ENCODE measurements around the gene SULT1E1.

SULT1E1 gene

GRCh38 chr4:69860521-69861298, 765 bp upstream of the SULT1E1 start:
- DNase-seq: no peak

GRCh38 chr4:69859140-69859685, 732 bp downstream of the SULT1E1 start:
- no peaks in the 10 kb centered on the region for H3K36me3 Mint-ChIP-seq
- no peak overlapping the region for H3K4me3 Mint-ChIP-seq
- H3K27ac Mint-ChIP-seq: no peak overlapping the region
- no peaks in the 10 kb centered on the region for H3K27me3 Mint-ChIP-seq
- no peaks in the 10 kb centered on the region for H3K4me1 Mint-ChIP-seq
- ATAC-seq (replicated peaks) (no peak), DNase-seq (no peak)
- H3K9me3 Mint-ChIP-seq: no peaks in the 10 kb centered on the region

More at GRCh38 chr4:69860521-69861298, 765 bp upstream of the SULT1E1 start:
- Mint-ChIP-seq H3K4me1 (no peaks in the 10 kb centered on the region), H3K27ac (no peak overlapping the region), H3K36me3 (no peaks in the 10 kb centered on the region), H3K27me3 (no peaks in the 10 kb centered on the region), H3K9me3 (no peaks in the 10 kb centered on the region), H3K4me3 (no peak overlapping the region)
- no peak for ATAC-seq (replicated peaks)

GRCh38 chr4:69858690-69859089, 1.3 kb downstream of the SULT1E1 start:
- no peaks in the 10 kb centered on the region for H3K9me3 Mint-ChIP-seq
- H3K27me3 Mint-ChIP-seq: no peaks in the 10 kb centered on the region
- H3K4me1 Mint-ChIP-seq: no peaks in the 10 kb centered on the region
- ATAC-seq (replicated peaks): no peak
- no peak overlapping the region for H3K4me3 Mint-ChIP-seq
- DNase-seq: no peak
- H3K36me3 Mint-ChIP-seq: no peaks in the 10 kb centered on the region
- H3K27ac Mint-ChIP-seq: no peak overlapping the region

GRCh38 chr4:69855822-69856221, 4.1 kb downstream of the SULT1E1 start:
- Mint-ChIP-seq H3K36me3 (no peaks in the 10 kb centered on the region), H3K4me1 (no peaks in the 10 kb centered on the region), H3K27ac (no peak overlapping the region), H3K4me3 (no peak overlapping the region), H3K27me3 (peaks cover 0 to 6% of the 10 kb centered on the region in 2 donors), H3K9me3 (peaks cover 0 to 3% of the 10 kb centered on the region in 2 donors)
- ATAC-seq (replicated peaks) (no peak), DNase-seq (no peak)

GRCh38 chr4:69849969-69850368, 10.0 kb downstream of the SULT1E1 start:
- no peak for DNase-seq
- H3K36me3 Mint-ChIP-seq: no peaks in the 10 kb centered on the region
- H3K27ac Mint-ChIP-seq: no peak overlapping the region
- H3K4me1 Mint-ChIP-seq: no peaks in the 10 kb centered on the region
- H3K27me3 Mint-ChIP-seq: peaks cover 0 to 6% of the 10 kb centered on the region in 2 donors
- H3K9me3 Mint-ChIP-seq: peaks cover 0 to 3% of the 10 kb centered on the region in 2 donors
- H3K4me3 Mint-ChIP-seq: no peak overlapping the region
- no peak for ATAC-seq (replicated peaks)

GRCh38 chr4:69849297-69849696, 10.6 kb downstream of the SULT1E1 start:
- H3K4me1 Mint-ChIP-seq: no peaks in the 10 kb centered on the region
- no peak for DNase-seq

GRCh38 chr4:69848028-69848427, 11.9 kb downstream of the SULT1E1 start:
- DNase-seq (no peak), ATAC-seq (replicated peaks) (no peak)
- Mint-ChIP-seq H3K27me3 (peaks cover 0 to 6% of the 10 kb centered on the region in 2 donors), H3K36me3 (no peaks in the 10 kb centered on the region), H3K4me1 (no peaks in the 10 kb centered on the region), H3K27ac (no peak overlapping the region), H3K9me3 (peaks cover 0 to 3% of the 10 kb centered on the region in 2 donors), H3K4me3 (no peak overlapping the region)

More at GRCh38 chr4:69849297-69849696, 10.6 kb downstream of the SULT1E1 start:
- peaks cover 0 to 6% of the 10 kb centered on the region in 2 donors for H3K27me3 Mint-ChIP-seq
- H3K27ac Mint-ChIP-seq: no peak overlapping the region
- no peaks in the 10 kb centered on the region for H3K36me3 Mint-ChIP-seq
- peaks cover 0 to 3% of the 10 kb centered on the region in 2 donors for H3K9me3 Mint-ChIP-seq
- no peak overlapping the region for H3K4me3 Mint-ChIP-seq
- no peak for ATAC-seq (replicated peaks)

- DNase-seq: no peak
- no peaks in the 10 kb centered on the region for H3K36me3 Mint-ChIP-seq
- no peaks in the 10 kb centered on the region for H3K4me1 Mint-ChIP-seq
- H3K9me3 Mint-ChIP-seq: no peaks in the 10 kb centered on the region
- no peak for ATAC-seq (replicated peaks)
- no peak overlapping the region for H3K4me3 Mint-ChIP-seq
- no peak overlapping the region for H3K27ac Mint-ChIP-seq
- no peaks in the 10 kb centered on the region for H3K27me3 Mint-ChIP-seq
Measured at GRCh38 chr4:69843932-69844331, 16.0 kb downstream of the SULT1E1 start.

GRCh38 chr4:69843301-69843700, 16.6 kb downstream of the SULT1E1 start:
- Mint-ChIP-seq H3K4me1 (no peaks in the 10 kb centered on the region), H3K36me3 (no peaks in the 10 kb centered on the region), H3K27me3 (no peaks in the 10 kb centered on the region), H3K4me3 (no peak overlapping the region), H3K9me3 (no peaks in the 10 kb centered on the region), H3K27ac (no peak overlapping the region)
- ATAC-seq (replicated peaks) (no peak), DNase-seq (no peak)

GRCh38 chr4:69838977-69839376, 21.0 kb downstream of the SULT1E1 start:
- Mint-ChIP-seq H3K36me3 (no peaks in the 10 kb centered on the region), H3K27me3 (no peaks in the 10 kb centered on the region), H3K9me3 (no peaks in the 10 kb centered on the region), H3K4me3 (no peak overlapping the region), H3K4me1 (no peaks in the 10 kb centered on the region), H3K27ac (no peak overlapping the region)
- ATAC-seq (replicated peaks) (no peak), DNase-seq (no peak)

- peaks cover 8 to 14% of the 10 kb centered on the region in 2 donors for H3K4me1 Mint-ChIP-seq
- H3K27ac Mint-ChIP-seq: no peak overlapping the region
- H3K36me3 Mint-ChIP-seq: no peaks in the 10 kb centered on the region
- H3K27me3 Mint-ChIP-seq: no peaks in the 10 kb centered on the region
- H3K9me3 Mint-ChIP-seq: no peaks in the 10 kb centered on the region
- H3K4me3 Mint-ChIP-seq: no peak overlapping the region
- no peak for ATAC-seq (replicated peaks)
- no peak for DNase-seq
Measured at GRCh38 chr4:69836287-69836686, 23.7 kb downstream of the SULT1E1 start.

- no peaks in the 10 kb centered on the region for H3K36me3 Mint-ChIP-seq
- no peak overlapping the region for H3K4me3 Mint-ChIP-seq
- no peak overlapping the region for H3K27ac Mint-ChIP-seq
- no peaks in the 10 kb centered on the region for H3K27me3 Mint-ChIP-seq
- ATAC-seq (replicated peaks) (no peak), DNase-seq (no peak)
- H3K4me1 Mint-ChIP-seq: peaks cover 10 to 20% of the 10 kb centered on the region in 2 donors
- H3K9me3 Mint-ChIP-seq: no peaks in the 10 kb centered on the region
Measured at GRCh38 chr4:69835766-69836165, 24.2 kb downstream of the SULT1E1 start.

GRCh38 chr4:69833251-69833650, 26.7 kb downstream of the SULT1E1 start:
- ATAC-seq (replicated peaks) (no peak), DNase-seq (no peak)
- peaks cover 10 to 25% of the 10 kb centered on the region in 2 donors for H3K4me1 Mint-ChIP-seq

GRCh38 chr4:69832326-69833030, 27.5 kb downstream of the SULT1E1 start:
- H3K27ac Mint-ChIP-seq: no peak overlapping the region
- H3K4me3 Mint-ChIP-seq: peak overlapping the region in 1 of 2 donors; percentile 84
- no peaks in the 10 kb centered on the region for H3K27me3 Mint-ChIP-seq

More at GRCh38 chr4:69833251-69833650, 26.7 kb downstream of the SULT1E1 start:
- no peak overlapping the region for H3K27ac Mint-ChIP-seq
- H3K4me3 Mint-ChIP-seq: no peak overlapping the region
- H3K36me3 Mint-ChIP-seq: no peaks in the 10 kb centered on the region
- peaks cover 4 to 6% of the 10 kb centered on the region in 2 donors for H3K9me3 Mint-ChIP-seq
- no peaks in the 10 kb centered on the region for H3K27me3 Mint-ChIP-seq

More at GRCh38 chr4:69832326-69833030, 27.5 kb downstream of the SULT1E1 start:
- DNase-seq (no peak), ATAC-seq (replicated peaks) (peak; percentile 59 to 67)
- H3K9me3 Mint-ChIP-seq: peaks cover 4 to 6% of the 10 kb centered on the region in 2 donors
- H3K4me1 Mint-ChIP-seq: peaks cover 10 to 25% of the 10 kb centered on the region in 2 donors
- no peaks in the 10 kb centered on the region for H3K36me3 Mint-ChIP-seq
